ENCODE results near the gene SLC25A45.
A peak's percentile ranks its signal among the peaks of the same experiment; 100 is the strongest.
"Not testable (repeated sequence)": the region's sequence is repeated elsewhere in the genome, so short reads cannot be mapped to it uniquely, and the experiment has no call there.

Gene SLC25A45

DNA sequence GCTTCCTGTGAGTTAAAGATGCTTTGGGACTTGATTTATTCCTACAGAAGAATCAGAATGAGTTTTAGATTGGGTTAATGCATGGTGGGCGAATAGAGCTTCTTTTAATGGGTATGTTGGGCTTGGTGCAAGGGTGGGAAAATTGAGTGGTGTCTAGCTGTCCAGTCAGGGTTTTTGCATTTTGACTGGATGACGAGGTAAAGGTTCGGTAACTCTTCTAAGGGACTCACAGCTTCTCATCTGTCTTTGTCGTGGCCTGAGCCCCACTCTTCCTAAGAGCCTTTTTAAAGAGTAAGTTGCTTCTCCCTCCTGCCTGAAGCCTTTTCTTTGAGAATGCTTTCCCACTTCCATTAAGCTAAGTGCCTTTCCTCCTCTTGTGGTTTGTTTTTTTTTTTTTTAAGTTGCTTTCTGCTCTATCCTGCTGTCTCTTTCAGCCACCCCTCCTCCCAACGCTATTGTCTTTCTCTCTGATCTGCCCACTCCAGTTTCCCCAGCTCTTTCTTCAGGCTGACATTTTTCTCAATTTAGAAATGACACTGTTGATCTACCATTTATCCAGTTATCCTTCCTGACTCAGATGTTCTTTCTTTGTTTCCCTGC lies 47.6 kb downstream of the SLC25A45 start:
- in situ Hi-C loops (cut with HindIII; ENCODE audit: low pct_ligation_motif_present, low sequenced_read_pairs): no loop called here

DNA sequence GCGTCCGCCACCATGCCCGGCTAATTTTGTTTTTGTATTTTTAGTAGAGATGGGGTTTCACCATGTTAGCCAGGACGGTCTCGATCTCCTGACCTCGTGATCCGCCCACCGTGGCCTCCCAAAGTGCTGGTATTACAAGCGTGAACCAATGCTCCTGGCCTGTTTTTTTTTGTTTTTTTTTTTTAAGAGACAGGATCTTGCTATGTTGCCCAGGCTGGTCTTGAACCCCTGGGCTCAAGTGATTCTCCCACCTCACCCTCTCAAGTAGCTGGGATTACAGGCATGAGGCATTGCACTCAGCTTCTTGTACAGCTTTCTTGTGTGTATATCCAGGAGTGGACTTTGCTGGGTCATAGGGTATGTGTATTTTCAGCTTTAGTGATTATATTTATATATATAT lies 49.9 kb downstream of the SLC25A45 start:
- in situ Hi-C loops (cut with HindIII; ENCODE audit: low pct_ligation_motif_present, low sequenced_read_pairs); H3K36me3 ChIP-seq (replicated peaks); DNase-seq; H3K27me3 ChIP-seq (replicated peaks); H3K4me3 ChIP-seq (ENCODE audit: low read depth, low read length); H3K27ac ChIP-seq: not testable (repeated sequence)

More for the DNA sequence above, 47.6 kb downstream of the SLC25A45 start:
- TF ChIP-seq, protein P1, sequence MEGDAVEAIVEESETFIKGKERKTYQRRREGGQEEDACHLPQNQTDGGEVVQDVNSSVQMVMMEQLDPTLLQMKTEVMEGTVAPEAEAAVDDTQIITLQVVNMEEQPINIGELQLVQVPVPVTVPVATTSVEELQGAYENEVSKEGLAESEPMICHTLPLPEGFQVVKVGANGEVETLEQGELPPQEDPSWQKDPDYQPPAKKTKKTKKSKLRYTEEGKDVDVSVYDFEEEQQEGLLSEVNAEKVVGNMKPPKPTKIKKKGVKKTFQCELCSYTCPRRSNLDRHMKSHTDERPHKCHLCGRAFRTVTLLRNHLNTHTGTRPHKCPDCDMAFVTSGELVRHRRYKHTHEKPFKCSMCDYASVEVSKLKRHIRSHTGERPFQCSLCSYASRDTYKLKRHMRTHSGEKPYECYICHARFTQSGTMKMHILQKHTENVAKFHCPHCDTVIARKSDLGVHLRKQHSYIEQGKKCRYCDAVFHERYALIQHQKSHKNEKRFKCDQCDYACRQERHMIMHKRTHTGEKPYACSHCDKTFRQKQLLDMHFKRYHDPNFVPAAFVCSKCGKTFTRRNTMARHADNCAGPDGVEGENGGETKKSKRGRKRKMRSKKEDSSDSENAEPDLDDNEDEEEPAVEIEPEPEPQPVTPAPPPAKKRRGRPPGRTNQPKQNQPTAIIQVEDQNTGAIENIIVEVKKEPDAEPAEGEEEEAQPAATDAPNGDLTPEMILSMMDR (IDR thresholded peaks at IDR 0.05; ENCODE audit: low read depth, low read length, missing control alignments): no peak
- Histone ChIP-seq H3K4me3 (ENCODE audit: low read depth, low read length) (peak overlapping the region; percentile 93), H3K36me3 (replicated peaks) (no peaks in the 10 kb centered on the region), H3K27me3 (replicated peaks) (no peaks in the 10 kb centered on the region), H3K27ac (peak overlapping the region; percentile 81)
- DNase-seq: no peak

DNA sequence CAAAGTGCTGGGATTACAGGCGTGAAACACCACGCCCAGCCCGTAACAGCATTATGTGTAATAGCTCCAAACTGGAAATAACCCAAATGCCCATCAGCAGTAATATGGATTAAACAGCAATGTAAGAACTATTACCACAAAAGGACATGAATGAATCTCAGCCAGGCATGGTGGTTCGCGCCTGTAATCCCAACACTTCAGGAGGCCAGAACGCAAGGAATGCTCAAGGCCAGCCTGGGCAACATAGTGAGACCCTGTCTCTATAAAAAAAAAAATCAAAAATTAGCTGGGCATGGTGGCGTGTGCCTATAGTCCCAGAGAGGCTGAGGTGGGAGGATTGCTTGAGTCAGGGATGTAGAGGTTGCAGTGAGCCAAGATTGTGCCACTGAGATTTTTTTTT lies 51.9 kb downstream of the SLC25A45 start:
- in situ Hi-C loops (cut with HindIII; ENCODE audit: low pct_ligation_motif_present, low sequenced_read_pairs): no loop called here

DNA sequence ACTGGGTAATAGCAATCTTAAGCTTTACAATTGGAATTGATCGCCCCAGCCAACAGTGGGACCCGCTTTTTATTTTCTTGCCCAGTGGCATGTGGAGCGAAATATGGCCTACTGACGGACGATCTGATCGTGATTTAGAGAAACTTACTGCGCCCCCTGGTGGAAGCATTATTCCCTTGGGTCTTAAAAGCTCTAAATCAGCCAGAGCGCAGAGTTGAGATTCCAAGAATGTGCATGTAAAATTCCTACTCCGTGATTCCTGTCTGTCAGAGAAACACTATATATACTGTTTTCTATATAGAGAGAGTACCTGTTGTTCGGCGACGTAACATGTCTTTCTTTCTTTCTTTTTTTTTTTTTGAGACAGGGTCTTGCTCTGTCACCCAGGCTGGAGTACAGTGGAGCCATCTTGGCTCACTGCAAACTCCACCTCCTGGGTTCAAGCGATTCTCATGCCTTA lies 52.5 kb downstream of the SLC25A45 start:
- Histone ChIP-seq H3K4me3 (ENCODE audit: low read depth, low read length) (no peak overlapping the region), H3K27me3 (replicated peaks) (no peaks in the 10 kb centered on the region), H3K27ac (no peak overlapping the region), H3K36me3 (replicated peaks) (no peaks in the 10 kb centered on the region)
- DNase-seq: peak; percentile 93
- in situ Hi-C loops (cut with HindIII; ENCODE audit: low pct_ligation_motif_present, low sequenced_read_pairs): no loop called here
- TF ChIP-seq, protein P1 (IDR thresholded peaks at IDR 0.05; ENCODE audit: low read depth, low read length, missing control alignments): peak; percentile 80

More for the DNA sequence above, 51.9 kb downstream of the SLC25A45 start:
- TF ChIP-seq, protein P1 (IDR thresholded peaks at IDR 0.05; ENCODE audit: low read depth, low read length, missing control alignments): no peak
- DNase-seq: no peak
- Histone ChIP-seq H3K36me3 (replicated peaks) (no peaks in the 10 kb centered on the region), H3K27me3 (replicated peaks) (no peaks in the 10 kb centered on the region), H3K4me3 (ENCODE audit: low read depth, low read length) (no peak overlapping the region), H3K27ac (no peak overlapping the region)

DNA sequence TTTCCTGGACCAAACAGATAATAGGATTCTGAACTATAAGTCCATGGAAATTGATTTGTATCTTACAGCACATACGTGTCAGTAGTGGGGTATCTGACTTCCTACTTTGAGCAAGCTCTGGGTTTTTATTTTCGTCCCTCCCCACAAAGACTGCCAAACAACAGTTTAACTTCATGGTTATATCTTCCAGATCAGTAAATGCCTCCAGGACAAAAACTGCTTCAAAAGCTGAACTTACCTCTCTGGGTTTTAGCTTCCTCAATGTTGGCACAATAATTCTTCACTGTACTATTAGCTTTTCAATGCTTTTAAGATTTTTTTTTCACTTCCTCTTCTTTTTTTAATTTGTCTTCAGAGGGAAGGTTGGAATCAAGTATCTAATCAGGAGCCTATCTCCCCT lies 53.0 kb downstream of the SLC25A45 start:
- Histone ChIP-seq H3K4me3 (ENCODE audit: low read depth, low read length) (no peak overlapping the region), H3K27me3 (replicated peaks) (no peaks in the 10 kb centered on the region), H3K36me3 (replicated peaks) (no peaks in the 10 kb centered on the region), H3K27ac (no peak overlapping the region)
- TF ChIP-seq, protein P1 (IDR thresholded peaks at IDR 0.05; ENCODE audit: low read depth, low read length, missing control alignments): no peak
- no peak for DNase-seq
- in situ Hi-C loops (cut with HindIII; ENCODE audit: low pct_ligation_motif_present, low sequenced_read_pairs): no loop called here

DNA sequence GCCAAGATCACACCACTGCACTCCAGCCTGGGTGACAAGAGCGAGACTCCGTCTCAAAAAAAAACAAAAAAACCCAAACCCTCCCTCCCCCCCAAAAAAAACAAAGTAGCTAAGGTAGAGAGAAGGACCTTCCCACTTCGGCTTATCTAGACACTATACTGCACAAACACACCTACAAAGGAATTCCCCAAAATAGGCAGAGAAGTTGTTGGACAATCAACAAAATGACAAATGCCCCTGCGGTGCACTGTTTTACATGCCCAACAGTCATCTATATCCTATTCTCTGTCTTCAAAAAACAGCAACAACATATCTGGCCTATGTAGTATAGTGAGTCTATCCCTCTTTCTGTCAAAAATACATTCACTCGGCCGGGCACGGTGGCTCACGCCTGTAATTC lies 55.4 kb downstream of the SLC25A45 start:
- no peak overlapping the region for H3K4me3 ChIP-seq (ENCODE audit: low read depth, low read length)
- no peaks in the 10 kb centered on the region for H3K27me3 ChIP-seq (replicated peaks)
- H3K27ac ChIP-seq: no peak overlapping the region
- peaks cover 14% of the 10 kb centered on the region for H3K36me3 ChIP-seq (replicated peaks)
- no peak for DNase-seq
- TF ChIP-seq, protein P1 (IDR thresholded peaks at IDR 0.05; ENCODE audit: low read depth, low read length, missing control alignments): no peak
- in situ Hi-C loops (cut with HindIII; ENCODE audit: low pct_ligation_motif_present, low sequenced_read_pairs): no loop called here
